Pons (tissue), 1 donor: ENCODE results near the gene CNPY4.

Experiments used
- DNase-seq: peaks from one replicate; pipeline ENCODE4 v3.0.0-alpha.2; 2016; ENCODE audit warnings: low spot score

Gene CNPY4, protein sequence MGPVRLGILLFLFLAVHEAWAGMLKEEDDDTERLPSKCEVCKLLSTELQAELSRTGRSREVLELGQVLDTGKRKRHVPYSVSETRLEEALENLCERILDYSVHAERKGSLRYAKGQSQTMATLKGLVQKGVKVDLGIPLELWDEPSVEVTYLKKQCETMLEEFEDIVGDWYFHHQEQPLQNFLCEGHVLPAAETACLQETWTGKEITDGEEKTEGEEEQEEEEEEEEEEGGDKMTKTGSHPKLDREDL

DNA sequence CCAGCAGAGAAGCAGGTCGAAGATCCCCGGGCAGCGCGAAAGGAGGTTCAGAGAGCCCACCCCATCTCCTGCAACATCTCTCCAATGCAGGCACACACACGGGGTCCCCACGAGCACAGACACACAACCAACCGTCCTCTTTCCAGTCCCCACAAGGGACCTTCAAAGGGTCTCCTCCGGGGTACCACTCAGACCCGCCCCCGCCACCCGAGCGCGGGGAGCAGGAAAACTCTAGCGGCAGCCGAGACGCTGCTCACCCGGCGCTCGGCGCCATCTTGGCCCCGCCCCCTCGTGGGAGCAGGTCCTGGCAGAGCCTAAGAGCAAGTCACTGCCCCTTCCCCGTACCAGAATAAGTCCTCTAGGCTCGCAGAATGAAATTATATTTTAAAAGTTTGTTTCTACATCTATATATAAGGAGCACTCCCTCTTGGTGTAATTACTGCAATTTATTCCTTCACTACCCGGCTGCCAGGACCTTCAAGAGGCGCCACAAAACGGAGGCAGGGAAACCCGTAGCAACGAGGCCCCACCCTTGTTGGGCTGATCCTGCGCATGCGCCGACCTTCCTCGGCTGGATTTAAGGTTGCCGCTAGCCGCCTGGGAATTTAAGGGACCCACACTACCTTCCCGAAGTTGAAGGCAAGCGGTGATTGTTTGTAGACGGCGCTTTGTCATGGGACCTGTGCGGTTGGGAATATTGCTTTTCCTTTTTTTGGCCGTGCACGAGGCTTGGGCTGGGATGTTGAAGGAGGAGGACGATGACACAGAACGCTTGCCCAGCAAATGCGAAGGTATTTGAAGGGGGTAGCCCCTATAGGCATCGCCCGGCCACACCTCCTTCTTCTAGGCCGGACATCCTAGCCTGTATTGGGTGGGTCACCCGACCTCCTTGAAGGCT, at the start of gene CNPY4, which contains the start of gene TAF6:
Gene CNPY4, plus strand, starts transcription at position 563 of the 898 bp plus-strand sequence. Its CDS starts 111 bp downstream, at position 674.
Gene TAF6, minus strand, starts transcription at position 287 of the 898 bp plus-strand sequence. CDS start 5,149 bp downstream, outside the sequence.
- DNase-seq: peak; percentile 96

DNA sequence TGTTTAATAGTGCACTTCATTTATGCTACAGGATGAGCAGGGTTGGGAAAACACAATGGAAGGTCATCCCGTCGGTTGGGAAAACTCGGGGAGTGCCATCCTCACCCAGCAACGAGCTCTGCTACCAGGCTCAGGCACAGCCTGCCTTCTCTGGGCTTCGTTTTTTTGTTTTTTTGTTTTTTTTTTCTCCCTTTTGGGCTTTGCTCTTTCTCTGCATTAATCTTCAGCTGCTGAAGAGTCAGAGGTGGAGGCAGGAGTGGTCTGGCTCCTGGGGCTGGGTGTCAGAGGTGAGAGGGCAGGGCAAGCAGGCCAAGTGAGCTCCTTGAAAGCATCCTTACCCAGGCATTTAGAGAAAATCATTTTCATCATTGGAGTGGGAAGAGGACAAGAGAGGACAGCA, 49.4 kb upstream of the CNPY4 start:
- no peak for DNase-seq

DNA sequence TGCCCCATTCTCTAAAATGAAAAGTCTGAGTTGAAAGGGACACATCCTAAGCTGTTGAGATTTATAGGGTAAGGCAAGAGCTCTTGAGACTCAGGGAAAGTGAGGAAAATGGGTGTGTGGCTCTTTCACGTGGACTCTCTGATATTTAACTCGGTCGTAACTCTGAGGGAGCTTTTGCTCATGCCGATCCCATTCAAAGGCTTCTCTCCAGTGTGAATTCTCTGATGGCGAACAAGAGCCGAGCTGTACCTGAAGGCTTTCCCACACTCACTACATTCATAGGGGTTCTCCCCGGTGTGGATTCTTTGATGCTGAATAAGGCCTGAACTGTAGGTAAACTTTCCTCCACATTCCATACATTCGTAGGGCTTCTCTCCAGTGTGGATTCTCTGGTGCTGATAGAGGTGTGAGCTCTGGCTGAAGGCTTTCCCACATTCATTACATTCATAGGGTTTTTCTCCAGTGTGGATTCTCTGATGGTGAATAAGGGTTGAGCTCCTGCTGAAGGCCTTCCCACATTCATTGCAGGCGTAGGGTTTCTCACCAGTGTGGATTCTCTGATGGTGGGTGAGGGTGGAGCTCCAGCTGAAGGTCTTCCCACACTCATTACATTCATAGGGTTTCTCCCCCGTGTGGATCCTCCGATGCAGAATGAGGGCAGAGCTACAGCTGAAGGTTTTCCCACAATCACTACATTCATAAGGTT, 48.3 kb upstream of the CNPY4 start:
- DNase-seq: no peak

DNA sequence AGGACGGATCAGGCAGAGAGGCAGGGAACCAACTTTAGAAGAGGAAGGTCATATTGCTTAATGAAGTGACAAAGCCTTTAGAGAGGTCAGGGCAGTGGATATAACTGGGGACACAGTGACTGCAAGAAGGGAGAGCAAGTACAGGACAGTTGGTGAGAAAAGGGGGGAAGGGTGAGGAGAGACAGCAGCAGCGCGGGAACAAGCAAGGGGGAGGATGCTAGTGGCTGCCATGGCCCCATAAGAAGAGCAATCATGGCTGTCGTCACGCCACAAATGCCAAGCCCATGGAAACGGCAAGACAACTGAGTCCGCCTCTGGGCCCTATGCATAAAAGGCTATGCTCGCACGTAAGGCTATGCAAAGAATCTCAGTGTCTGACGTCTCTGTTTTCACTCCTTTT, 47.0 kb upstream of the CNPY4 start:
- DNase-seq: no peak

DNA sequence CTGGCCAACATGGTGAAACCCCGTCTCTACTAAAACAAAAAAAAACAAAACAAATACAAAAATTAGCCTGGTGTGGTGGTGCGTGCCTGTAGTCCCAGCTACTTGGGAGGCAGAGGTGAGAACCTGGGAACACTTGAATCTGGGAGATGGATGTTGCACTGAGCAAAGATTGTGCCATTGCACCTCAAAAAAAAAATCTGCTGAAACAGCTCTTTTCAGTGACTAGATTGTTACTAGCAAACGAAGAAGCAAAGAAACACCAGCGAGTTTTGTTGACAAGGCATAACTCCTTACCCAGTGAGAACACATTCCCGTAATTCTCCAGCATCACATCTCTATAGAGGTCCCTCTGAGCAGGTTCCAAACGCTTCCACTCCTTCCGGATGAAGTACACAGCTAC, 44.6 kb upstream of the CNPY4 start:
- no peak for DNase-seq

DNA sequence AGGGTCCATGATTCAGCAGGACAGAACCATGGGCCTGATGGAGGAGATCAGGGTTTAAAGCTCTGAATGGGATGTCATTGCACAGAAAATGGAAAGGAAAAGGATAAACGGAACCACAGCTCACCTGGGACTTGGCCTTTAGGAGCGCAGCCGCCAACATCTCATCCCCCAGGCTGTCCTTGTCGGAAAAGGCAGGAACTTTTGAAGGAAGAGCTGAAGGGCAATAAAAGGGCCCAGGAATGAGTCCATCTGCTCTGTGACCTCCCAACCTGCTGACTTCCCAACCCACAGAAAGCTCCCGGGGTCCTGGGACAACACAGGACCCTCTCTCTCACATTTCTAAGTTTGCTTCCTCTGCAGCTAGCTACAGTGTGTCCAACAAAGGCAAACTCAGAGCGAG, 44.0 kb upstream of the CNPY4 start:
- DNase-seq: no peak

DNA sequence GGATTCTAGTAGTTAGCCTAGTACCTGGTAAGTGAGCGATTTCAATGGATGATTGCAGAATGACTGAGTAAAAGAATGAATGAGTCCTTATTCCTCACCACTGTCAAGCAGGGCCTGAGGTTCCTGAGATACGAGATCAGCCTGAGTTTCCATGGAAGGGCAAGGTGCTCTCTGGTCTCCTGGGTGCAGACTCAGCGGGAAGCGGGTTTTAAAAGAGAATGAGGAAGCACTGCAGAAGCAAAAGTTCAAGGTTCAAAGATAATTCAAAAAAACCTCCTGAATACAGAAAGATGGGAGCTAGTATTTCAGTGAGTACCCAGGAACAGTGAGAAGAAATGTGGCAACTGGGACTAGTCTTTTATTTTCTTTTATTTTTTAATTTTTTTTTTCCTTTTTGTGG, 42.2 kb upstream of the CNPY4 start:
- no peak for DNase-seq

DNA sequence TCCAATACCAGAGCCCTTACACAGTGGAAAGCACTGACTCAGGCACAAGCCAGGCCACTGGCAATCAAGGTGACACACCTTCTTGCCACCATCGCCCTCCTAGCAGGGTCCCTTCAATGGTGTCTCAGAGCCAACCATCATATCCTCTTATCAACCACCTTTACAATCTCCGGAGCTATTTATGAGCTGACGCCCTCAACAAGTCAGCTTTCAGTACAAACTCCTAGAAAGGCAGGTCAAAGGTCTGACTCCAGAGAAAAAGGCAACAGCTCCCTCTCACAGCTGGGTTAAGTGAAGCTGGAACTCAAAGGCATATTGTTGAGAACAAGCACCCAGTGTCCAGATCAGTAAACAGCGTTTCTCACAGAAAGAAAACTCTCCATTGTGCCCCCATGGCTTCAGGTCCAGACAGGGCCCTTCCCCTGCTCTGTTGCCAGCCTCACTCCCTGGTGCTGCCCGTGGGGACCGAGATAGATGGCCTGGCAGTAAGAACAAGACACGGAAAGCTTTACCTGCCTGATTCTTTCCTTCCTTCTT, 40.3 kb upstream of the CNPY4 start:
- peak; percentile 98 for DNase-seq

DNA sequence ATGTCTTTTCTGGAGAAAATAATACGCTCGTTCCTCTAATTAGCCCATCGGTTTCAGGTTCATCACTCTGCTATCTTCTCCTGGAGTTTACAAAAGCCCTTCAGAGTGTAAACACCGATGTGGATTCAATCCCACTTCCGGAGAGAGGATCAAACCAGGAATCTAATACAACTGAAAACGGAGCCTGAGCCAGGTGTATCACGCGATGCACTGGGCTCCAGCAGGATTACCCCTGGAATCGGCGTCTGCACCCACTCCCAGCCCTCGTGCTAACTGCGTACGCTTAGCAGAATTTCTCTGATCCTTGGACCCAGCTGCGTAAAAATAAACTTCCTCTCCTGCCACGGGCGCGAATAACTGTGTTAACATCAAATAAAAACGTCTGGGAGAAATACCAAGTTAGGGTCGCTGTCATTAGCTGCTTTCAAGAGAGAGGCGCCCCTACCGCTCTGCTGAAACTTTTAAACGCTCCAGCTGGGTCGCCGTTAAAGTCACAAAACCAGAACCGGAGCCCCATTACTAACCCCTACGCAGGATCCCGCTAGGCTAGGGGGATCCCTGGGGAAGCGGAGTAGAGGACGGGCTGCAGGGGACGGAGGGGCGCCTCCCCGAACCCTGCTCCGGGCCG, 38.4 kb upstream of the CNPY4 start:
- no peak for DNase-seq

DNA sequence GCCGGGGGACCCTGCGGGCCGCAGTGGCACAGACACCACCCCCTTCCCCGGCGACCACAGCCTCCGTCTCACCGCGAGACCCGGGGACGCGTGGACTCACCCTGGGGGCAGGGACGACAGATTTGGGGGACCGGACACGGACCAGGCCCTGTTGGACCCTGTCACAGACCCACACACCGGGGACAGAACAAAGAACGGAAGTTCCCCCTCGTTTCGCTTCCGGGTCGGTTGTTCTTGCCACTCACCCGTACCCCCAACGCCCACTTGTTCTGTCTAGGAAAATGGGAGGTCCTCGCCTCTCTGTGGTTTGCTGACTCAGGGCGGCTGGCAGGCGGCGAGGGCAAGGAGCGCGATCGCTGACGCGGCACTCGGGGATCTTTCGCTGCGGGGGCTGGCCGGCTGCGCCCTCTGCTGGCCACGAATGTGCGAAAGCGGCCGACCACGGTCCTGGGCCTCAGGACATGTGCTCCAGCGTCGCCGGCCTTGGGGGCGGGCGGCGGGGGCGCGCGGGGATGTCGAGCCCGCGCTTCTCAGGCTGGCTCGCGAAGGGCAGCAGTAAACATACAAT, 37.8 kb upstream of the CNPY4 start, which contains the start of gene ZNF3:
Gene ZNF3, minus strand, starts transcription at position 189 of the 568 bp plus-strand sequence. CDS start 4,366 bp downstream, outside the sequence.
- DNase-seq: peak; percentile 99

DNA sequence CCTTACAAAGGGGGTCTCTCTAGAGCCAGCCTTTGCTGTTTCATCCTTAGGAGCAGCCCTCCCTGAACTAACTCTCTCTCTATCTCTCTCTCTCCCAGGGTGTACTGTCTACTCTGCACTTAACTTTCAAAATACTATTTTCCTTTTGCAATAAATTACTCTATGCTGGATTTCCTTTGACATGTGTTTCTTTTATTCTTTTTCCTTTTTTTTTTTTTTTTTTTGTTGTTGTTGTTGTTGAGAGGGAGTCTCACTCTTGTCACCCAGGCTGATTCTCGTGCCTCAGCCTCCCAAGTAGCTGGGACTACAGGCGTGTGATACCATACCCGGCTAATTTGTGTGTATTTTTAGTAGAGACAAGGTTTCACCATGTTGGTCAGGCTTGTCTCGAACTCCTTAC, 36.5 kb upstream of the CNPY4 start:
- no peak for DNase-seq

DNA sequence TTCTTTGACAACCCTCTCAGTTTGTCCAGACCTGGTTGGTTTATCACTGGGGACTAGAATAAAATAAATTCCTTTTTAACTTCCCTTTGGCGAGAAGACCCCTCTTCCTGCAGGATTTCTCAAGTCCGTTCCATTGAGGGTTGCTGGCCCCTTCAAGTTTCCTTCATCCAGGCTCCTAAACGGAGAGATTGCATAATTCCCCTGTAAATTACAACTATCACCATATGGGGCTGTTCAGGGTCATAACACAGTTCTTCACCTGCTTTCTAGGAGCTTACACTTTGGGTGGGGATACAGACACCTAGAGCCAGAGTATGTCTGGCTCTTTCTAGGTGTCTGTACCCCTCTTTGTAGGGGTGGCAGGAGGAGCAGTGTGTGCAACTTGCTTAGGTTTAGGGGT, 33.9 kb upstream of the CNPY4 start:
- DNase-seq: no peak

DNA sequence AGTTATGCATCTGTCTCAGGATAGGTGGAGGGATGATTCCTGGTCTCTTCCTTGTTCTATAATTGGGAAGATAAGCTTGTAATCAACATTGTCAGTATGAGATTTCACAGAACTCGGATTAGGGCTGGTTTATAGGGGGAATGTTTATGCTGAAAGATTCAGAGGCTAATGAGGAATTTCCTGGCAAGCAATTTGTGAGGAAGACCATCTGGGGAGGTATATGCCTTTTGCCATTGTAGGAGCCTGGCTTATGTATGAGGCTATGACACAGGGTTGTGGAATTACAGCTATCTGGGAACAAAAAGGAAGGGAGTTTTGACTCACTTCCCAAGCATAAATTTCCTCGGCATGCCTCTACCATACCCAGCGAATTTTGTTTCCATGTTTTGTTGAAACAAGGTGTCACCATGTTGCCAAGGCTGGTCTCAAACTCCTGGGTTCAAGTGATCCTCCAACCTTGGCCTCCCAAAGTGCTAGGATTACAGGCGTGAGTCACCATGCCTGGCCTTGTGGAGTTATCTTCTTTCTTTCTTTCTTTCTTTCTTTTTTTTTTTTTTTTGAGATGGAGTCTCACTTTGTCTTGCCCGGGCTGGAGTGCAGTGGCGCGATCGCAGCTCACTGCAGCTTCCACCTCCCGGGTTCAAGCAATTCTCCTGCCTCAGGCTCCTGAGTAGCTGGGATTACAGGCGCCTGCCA, 32.2 kb upstream of the CNPY4 start:
- DNase-seq: no peak

DNA sequence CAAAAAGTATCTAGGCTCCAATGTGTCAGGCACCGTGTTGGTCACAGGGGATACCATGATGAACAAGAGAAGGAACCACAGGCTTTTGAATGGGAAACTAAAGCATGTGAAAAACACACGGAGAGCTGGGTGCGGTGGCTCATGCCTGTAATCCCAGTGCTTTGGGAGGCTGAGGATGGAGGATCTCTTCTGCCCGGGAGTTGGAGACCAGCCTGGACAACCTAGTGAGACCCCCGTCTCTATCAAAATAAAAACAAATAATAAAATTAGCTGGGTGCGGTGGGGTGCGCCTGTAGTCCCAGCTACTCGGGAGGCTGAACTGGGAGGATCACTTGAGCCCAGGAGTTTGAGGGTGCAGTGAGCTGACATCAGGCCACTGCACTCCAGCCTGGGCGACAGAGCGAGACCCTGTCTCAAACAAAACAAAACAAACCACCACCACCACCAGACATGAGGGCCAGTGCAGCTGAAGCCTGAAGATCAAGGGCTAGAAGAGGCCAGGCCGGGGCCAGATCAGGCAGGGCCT, 31.3 kb upstream of the CNPY4 start:
- DNase-seq: no peak

DNA sequence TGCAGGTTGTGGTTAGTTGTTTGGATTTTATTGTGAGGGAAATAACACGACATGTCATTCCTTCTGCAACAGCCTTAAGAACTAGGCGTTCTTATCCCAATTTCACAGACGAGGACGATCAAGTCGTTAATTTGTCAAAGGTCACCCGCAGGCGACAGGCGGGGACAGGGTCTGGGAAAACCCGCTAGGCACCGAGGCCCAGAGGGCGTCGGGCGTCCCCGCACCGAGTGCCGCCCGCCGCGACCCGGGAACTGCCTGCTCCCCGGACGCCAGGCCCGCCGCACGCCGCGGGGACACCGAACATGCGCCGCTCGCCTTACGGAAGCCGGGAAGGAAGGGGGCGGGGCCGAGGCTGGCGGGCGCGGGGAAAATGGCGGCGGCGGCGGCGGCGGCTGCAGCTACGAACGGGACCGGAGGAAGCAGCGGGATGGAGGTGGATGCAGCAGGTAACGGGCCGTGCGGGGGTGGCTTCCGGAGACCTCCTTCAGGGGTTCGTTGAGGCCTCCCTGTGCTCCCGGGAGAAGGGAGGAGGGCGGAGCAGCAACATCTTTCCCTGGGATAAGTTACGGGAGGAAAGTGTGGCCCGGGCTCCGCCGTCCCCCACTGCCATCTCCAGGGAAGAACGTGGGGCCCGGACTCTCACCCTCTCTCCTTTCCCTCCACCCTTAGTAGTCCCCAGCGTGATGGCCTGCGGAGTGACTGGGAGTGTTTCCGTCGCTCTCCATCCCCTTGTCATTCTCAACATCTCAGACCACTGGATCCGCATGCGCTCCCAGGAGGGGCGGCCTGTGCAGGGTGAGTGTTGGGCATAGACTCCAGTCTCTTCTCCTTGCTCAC, 30.6 kb upstream of the CNPY4 start, which contains the start of gene COPS6:
Gene COPS6, plus strand, starts transcription at position 349 of the 837 bp plus-strand sequence. Its CDS starts 22 bp downstream, at position 371.
- DNase-seq: peak; percentile 46

DNA sequence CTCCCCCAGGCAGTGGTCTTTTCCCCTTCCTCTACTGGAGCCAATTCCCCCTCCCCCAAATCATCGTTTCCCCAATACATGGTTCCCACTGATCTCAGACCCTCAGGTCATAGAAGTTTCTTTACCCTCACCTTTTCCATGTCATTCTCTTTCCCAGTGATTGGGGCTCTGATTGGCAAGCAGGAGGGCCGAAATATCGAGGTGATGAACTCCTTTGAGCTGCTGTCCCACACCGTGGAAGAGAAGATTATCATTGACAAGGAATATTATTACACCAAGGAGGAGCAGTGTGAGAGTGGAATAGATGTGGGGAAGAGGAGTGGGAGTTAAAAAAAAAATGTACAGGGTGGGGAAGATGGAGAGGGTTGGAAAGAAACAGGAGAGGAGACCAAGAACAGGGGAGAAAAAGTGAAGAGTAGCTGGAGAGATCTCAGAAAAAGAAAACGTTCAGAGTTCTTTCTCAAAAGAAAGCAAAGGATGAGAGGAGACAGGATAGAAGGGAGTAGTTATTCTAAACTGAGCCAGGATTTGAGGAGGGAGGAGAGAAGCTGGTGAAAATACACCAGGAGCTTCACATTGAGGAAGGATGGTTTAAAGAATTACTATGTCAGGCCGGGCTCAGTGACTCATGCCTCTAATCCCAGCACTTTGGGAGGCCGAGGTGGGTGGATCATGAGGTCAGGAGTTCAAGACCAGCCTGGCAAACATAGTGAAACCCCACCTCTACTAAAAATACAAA, 29.8 kb upstream of the CNPY4 start:
- no peak for DNase-seq

DNA sequence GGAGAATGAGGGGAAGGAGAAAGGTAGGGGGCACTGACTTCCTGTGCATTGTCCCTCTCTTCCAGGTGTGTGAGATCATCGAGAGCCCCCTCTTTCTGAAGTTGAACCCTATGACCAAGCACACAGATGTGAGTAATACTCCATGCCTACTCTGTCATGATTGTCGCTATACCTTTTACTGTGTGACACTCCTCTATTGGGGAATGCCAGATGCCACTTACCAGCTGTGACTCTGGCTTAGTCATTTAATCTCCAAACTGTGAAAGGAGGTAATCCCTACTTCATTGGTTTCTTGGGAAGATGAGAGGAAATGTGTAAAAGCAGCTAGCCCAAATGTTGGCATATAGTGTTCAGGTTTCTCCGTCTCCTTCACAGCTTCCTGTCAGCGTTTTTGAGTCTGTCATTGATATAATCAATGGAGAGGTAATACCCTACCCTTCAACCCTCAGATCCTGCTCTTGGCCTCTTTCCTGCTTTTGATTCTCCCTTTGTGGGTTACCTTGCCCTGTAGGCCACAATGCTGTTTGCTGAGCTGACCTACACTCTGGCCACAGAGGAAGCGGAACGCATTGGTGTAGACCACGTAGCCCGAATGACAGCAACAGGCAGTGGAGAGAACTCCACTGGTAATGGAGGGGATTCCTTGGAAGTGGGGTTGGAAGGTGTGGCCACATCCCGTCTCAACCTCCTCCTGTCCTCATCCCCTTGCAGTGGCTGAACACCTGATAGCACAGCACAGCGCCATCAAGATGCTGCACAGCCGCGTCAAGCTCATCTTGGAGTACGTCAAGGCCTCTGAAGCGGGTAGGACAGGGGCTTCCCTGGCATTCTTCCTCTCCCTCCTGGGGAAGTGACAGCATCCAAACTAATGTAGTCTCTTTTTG, 28.7 kb upstream of the CNPY4 start:
- DNase-seq: no peak
